GM19025 (cell line): ENCODE results near the gene ZFYVE19.

Experiments
- ATAC-seq: cut with Tn5 transposase; IDR thresholded peaks from one replicate; pipeline ENCODE4 v1.9.1; 2021; ENCODE audit warnings: mild to moderate bottlenecking, low read depth, moderate library complexity; ENCODE audit not compliant: unreplicated experiment

ZFYVE19 gene

GRCh38 chr15:40775007-40775406 lies 31.9 kb upstream of the ZFYVE19 start:
- no peak for ATAC-seq

GRCh38 chr15:40775740-40776536 lies 31.0 kb upstream of the ZFYVE19 start:
- ATAC-seq = no peak

DNA sequence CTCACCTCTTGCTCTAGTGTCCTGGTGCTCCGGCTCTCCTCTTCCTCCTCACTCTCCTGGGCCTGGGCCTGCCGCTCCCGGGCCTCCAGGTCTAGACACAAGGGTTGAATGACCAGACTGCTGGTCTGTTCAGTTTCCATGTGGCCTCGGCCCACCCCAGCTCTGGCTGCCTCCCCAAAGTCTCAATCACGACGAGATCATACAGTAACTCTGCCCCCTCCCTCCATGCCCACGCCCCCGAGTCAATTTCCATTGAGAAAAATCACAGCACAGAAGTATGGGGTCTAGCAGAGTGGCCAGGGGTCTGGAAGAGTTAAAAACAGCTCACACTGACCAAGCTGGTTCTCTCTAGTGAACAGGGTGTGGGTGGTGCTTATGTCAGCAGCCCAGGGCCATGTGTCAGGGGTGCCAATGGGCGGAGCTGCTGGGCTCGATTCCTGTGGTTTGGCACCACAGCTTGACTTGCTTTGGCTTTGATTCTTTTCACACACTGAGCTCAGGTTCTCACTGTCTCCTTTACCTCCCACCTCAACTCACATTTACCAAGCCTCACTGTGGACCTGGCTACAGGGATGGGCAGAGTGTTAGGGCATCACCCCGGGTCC lies 30.2 kb upstream of the ZFYVE19 start:
- no peak for ATAC-seq

GRCh38 chr15:40782609-40783227 lies 24.2 kb upstream of the ZFYVE19 start:
- no peak for ATAC-seq

GRCh38 chr15:40785164-40785563 lies 21.7 kb upstream of the ZFYVE19 start:
- ATAC-seq = no peak

DNA sequence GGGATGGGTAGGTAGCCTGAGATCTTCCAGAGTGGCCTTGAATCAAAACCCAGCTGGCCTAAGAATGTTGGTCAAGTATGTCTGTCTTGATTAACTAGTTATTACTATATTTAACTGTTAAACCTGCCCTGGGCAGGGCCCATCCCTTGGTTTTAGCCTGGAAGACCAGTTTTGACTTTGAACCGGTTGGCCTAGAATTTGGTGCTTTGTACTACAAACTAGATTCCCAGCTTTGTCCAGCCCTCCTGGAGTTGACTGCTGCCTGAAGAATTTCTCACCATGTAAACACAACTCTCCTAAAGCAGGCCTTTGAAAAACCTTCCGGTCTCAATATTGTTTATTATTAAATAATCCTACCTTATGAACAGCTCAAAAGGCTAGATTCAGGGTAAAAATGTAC lies 21.1 kb upstream of the ZFYVE19 start:
- ATAC-seq = no peak

GRCh38 chr15:40787344-40787841 lies 19.5 kb upstream of the ZFYVE19 start:
- no peak for ATAC-seq

- ATAC-seq = no peak
These were observed 18.9 kb upstream of the ZFYVE19 start for GRCh38 chr15:40787991-40788390.

DNA sequence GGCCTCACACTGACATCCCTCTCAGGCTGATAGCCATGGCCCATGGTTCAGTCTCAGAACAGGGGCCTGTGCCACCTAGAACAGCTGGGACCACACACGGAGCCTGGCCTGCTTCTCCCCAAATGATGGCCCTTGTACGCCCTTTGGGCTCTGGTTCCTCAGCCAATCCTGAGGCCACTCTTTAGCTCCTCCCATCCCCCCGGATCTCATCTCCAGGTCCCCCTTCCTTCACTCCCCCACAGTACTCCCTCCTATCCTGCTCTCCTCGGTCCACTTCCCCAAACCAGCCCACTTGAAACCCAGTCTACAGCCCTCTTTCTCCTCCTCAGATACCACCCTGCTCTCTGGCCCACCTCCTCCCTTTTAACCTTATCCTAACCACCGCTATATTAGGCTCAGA lies 17.8 kb upstream of the ZFYVE19 start:
- no peak for ATAC-seq

- no peak for ATAC-seq
These were observed 16.9 kb upstream of the ZFYVE19 start for GRCh38 chr15:40789999-40790398.

DNA sequence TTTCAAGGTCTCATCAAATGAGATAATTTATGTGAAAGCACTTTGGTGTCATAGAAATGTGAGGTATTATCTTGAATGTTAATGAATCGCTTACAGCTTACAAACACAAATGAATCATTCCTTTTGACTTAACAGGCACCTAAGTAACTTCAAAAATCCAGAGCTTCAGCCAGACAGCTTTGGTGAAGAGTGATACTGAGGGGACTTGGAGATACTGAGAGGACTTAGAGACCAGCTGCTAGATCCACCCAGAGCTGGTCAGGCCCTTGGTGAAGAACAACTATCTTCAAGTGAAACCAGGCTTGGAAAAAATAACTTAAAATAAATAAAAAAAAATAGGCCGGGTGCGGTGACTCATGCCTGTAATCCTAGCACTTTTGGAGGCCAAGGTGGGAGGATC lies 16.2 kb upstream of the ZFYVE19 start:
- ATAC-seq = no peak

DNA sequence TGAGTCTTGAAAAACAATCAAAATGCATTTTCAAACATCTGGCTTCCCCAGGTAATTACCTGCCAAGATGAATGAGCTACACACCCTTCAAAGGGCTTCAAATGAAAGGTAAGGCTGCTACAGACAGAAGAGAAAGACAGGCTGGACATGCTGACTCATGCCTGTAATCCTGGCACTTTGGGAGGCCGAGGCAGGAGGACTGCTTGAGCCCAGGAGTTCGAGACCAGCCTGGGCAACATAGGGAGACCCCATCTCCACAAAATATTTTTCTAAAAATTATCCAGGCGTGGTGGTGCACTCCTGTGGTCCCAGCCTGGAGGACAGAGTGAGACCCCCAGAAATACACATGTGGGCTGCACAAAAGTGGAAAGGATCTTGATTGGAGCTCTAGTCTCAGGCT lies 14.5 kb upstream of the ZFYVE19 start:
- no peak for ATAC-seq

GRCh38 chr15:40793216-40793989 lies 13.5 kb upstream of the ZFYVE19 start:
- ATAC-seq = no peak

DNA sequence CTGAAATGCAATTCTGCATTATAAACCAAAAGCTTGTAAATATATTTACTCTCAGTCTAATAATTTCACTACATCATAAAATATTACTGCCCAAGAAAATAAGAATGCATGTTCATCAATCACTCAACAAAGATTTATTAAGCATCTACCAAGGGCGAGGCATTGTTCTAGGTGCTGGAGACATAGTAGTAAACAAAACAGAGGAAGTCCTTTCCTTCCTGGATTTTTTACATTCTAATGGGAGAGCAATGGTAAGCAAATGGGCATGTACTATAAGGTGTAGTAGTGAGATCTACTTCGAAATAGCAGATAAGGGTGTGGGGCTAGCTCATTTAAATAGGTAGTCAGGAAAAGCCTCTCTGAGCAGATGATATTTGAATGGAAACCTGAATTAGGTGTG lies 10.8 kb upstream of the ZFYVE19 start:
- no peak for ATAC-seq

DNA sequence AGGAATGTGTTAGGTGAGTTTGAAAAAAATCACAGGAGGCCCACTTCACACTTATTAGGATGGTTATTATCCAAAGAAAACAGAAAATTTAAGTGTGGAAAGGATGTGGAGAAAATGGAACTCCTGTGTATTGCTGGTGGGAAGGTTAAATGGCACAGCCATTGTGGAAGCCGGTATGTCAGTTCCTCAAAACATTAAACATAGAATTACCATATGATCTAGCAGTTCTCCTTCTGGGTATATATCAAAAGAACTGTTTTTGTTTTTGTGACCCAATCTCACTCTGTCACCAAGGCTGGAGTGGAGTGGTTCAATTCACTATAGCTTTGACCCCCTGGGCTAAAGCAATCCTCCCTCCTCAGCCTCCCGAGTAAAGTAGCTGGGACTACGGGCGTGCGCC lies 10.4 kb upstream of the ZFYVE19 start:
- no peak for ATAC-seq

GRCh38 chr15:40799523-40799922 lies 7.4 kb upstream of the ZFYVE19 start:
- no peak for ATAC-seq

- no peak for ATAC-seq
These were observed 3.8 kb upstream of the ZFYVE19 start for GRCh38 chr15:40803076-40803475.

DNA sequence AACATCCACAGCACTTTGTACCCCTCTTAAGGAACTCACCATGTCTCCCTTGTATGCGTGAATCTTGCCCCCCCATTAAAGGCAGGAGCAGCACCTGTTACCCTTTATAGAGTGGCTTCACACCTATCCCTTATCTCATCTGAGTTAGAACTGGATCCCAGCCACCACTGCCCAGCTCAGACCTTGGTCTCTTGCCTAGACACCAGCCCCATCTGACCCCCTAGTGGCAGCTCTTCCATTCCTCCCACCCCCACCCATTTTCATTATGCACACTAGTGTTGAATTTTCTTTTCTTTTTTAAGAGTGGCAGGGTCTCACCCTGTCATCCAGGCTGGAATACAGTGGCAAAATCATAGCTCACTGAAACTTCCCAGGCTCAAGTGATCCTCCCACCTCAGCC lies 3.2 kb upstream of the ZFYVE19 start:
- no peak for ATAC-seq

- ATAC-seq = no peak
These were observed 239 bp upstream of the ZFYVE19 start for GRCh38 chr15:40806672-40807027.

DNA sequence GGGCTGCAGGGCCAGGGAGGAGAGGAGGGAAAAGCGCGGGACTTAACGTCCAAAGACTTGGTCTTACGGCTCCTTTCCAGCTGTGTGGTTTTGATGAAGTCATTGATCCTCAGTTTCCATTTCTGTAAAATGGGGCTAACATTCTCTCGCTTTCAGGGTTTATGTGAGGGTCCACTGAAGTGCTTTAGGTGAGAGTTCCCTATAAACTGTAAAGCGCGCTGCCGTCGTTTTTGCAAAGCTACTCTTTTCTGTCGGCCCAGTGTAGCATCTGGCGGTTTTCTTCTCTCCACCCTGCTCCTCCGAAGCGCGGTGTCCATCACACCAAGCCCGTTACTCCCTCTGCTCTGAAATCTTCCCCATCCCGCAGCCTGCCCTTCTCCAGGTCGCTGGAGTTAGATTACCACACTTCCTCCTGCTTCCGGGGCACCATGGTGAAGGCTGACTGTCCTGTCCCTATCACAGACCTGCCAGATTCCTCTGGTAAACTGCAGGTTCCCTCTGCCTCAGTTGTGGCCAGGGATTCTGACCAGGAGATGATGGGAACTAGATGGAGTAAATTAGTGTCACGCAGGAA lies 1.1 kb downstream of the ZFYVE19 start:
- no peak for ATAC-seq
